Posterior cingulate gyrus (tissue), 11 donors: ENCODE measurements around the gene OR2T35.

ENCODE experiments used
- DNase-seq, 10 donors: peaks; one replicate each; pipeline versions ENCODE4 v3.0.0 to v3.0.0-alpha.2; 2020 to 2021; ENCODE audit warnings: mixed read lengths in 3 of 10
- intact Hi-C: fragments of 100-400 bp; cut with DNase I; formaldehyde crosslinking; loops from one replicate; pipeline ENCODE4 v1.15.1; 2023

The OR2T35 gene

DNA sequence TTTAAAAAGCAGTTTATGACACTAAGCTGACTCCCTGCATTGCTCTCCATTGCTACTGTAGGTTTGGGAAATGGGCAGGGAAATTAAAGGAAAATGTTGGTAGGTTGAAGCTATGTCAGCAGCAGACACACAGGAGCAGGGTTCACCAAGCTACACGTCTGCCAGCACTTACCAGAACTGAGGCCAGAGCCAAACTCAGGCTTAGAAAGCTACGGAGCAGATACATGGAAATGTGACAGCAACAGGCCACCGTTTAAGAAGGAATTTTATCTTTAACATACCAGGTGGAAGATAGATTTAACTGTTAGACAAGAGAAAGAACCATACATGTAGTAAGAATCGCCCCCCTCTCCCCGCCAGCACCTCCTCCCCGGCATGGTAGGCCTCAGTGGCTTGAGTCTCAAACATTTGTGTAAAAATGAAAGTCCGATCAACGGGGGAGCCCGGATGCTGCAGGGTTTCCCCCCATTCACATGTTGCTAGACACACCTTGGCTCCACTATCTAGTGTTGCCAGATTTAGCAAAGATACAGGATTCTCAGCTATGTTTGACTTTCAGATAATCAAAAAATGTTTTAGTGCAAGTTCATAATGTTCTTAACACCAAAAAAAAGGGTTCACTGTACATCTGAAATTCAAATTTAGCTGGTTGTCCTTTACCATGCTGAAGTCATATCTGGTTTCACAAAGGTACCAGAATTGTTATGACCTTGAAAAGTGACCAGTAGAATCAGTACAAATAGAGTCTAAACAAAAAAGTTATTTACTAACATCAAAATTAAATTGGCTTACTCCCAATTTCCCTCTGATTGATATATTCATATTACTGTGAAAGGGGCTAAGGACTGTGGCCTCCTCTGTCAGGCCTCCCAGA is 16.9 kb downstream of the OR2T35 start:
- peak in 2 of 10 donors; percentile 19 to 54 for DNase-seq
- intact Hi-C loops = no loop called here

DNA sequence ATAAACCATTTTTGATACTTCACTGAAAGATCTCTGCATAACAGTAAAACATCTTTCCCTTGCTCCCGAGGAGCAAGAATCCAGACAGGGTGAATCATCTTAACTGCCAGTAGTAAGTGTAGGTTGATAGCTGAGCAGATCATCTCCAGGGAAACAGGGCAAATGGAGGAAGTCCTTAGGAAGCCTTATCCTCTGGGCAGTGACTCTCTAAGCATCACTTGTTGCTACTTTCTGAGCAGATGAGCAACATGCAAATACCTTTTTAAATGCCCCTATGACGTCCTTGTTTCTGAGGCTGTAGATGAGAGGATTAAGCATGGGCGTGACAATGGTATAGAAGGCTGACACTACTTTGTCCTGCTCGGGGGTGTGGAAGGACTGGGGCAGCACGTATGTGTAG is 19.1 kb downstream of the OR2T35 start:
- no peak for DNase-seq
- intact Hi-C loops = no loop called here

DNA sequence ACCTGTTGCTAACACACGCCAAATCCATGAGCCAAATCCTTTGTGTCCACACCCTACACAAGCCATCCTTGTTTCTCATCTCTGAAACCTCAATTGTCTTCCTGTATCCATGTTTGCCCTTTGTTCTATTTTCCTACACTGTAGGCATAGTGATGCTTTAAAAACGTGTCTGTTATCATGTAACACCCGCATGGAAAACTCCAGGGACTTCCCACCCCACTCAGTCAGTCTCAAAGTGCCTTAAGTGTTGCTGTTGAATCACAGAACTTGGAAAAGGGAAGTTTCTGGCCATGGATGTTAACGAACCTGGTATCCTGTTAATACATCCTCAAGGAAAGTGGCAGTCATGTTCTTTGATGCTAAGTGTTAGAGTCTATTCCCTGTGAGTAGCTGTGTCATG is 19.9 kb downstream of the OR2T35 start:
- no peak for DNase-seq
- intact Hi-C loops = no loop called here

DNA sequence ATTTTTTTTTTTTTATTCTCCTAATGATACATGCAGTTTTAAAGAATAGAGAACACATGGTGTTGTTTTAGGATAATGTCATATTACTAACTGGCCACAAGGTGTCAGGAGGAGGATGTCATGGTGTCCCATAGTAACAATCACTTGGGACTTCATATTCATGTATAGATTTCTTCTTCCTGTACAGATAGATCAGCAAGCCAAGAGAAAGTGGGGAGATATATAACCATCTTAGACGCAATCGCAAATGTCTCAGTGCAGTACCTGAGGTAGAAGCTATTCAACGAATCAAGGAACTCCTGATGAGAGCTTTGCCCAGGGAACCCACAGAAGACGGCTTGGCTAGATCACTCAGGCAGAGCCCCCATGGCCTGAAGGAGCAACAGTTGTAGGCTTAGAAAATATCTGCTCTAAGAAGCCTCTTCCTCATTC is 22.5 kb downstream of the OR2T35 start:
- intact Hi-C loops = loop anchor here (1.0 kb wide), 1 partner anchor 185 kb away; no protein-coding TSS in a partner anchor
- DNase-seq = no peak

DNA sequence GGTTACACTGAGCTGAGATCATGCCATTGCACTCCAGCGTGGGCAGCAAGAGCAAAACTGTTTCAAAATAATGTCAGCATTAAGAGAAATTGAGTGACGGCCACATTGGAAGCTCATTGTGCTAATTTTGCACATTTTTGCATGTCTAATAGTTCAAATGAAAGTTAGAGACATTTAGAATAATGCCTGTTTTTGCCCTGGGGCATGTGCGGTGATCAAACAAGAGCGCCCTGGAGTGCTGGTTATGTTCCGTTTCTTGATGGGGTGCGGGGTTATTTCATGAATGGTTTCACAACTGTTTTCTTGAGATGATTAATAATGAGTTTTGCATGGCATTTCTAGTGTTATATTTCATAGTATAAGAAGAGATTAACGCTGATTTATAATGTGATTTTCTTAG is 23.3 kb downstream of the OR2T35 start:
- intact Hi-C loops = loop anchor here (1.0 kb wide), 1 partner anchor 186 kb away; no protein-coding TSS in a partner anchor
- DNase-seq = no peak

DNA sequence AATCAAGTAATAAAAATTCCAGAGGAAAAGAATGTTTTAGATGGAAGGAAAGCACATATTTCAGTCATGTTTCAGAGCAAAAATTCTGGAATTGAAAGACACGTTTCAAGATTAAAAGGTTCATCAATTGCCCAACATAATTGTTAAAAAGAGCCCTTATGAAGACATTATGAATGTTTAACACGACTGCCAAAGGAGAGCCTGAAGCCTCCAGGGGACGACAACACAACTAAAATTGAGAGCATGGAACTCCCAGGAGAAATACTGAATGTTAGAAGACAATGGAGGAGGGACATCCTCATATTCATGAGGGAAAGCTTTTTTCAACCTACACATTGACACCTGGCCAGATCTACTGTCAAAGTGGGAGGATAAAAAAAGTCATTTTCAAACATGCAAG is 26.2 kb downstream of the OR2T35 start:
- peak in 8 of 10 donors; percentile 40 to 86 (median 62) for DNase-seq

DNA sequence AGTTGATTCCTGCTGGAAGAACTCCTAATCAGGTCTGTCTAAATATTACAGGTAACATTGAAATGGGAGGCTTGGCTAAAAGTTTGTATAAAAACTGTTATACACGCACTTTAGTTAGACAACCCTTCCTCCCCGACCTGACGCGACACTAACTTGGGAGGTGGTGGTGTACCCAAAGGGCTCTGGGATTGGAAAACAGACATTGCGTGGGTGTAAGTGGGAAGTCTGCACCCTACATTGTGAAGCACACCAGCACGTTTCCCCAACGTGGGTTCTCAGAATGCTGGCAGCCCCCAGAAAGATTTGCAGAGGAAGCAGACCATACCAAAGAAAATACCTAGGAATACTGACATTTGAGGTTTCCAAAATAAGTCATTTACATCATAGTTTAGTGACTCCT is 27.0 kb downstream of the OR2T35 start:
- intact Hi-C loops = no loop called here
- peak in 1 of 10 donors; percentile 52 for DNase-seq

More for the DNA sequence above, 26.2 kb downstream of the OR2T35 start:
- intact Hi-C loops = no loop called here

DNA sequence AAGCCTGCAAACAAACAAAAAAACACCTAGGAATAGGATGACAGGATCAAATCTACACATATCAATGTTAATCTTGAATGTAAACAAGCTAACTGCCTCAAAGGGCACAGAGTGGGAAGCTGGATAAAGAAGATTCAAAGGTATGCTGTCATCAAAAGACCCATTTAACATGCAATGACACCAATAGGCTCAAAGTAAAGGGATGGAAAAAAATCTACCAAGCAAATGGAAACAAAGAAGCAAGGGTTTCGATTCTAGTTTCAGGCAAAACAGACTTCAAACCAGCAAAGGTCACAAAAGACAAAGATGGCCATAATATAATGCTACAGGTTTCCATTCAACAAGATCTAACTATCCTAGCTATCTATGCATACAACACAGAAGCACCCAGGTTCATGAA is 31.3 kb downstream of the OR2T35 start:
- intact Hi-C loops = no loop called here
- DNase-seq = no peak

DNA sequence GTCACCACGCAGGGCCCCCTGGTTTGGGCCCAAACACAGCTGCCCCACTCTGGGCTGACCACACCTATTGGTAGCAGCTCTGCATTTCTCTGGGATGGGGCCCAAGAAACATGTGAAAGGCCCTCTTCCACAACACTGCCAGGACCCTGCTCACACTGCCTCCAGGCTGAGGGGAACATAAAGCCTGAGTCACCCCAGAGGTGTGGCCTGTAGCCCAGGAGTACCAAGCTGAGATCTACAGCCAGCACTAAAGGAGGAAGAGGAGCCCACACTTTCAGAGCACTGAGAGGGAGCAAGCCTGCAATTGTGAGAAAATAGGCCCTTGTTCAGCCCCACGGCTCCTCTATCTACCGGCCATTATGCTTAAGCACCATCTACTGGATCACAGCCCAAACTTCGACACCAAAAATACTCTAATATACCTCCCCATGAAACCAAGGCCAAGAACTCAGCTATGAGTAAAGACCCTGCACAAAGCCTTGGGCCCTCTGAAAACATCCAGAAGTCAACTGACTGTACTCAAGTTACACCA is 33.1 kb downstream of the OR2T35 start:
- DNase-seq = no peak

DNA sequence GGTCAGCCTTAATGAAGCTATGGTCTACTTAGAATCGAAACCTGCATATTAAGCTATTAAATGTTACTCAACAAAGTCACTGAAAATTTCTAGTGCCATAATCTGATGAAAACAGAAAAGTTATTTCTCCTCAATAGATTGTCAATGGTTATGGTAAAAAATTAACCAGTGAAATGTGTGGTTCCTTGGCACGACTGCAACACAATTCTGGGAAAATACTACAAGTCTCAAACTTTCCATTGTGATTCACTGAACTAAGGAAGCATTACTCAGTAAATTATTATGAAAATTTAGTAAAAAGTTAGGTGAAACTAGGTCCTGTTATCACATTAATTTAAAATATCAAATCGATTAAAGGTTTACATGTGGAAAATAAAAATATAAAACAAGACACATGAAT is 34.8 kb downstream of the OR2T35 start:
- intact Hi-C loops = no loop called here
- DNase-seq = no peak

More for the DNA sequence above, 33.1 kb downstream of the OR2T35 start:
- intact Hi-C loops = no loop called here

DNA sequence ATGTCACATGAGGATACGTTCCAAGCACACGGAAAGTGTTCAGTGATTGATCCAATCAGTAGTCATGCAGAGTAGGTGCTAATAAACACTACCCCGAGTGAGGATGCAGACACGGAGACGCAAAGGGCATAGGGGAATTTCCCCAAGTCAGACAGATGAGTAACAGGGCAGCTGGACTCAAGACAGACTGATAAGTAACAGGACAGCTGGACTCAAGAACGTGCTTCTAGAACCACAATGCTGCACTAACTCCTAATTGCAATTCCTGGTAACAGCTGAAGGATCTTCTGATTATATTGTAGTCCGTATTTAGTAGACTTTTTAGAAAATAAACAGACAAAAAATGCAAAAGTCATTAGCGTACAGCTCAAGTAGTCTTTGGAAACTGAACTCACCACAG is 45.7 kb downstream of the OR2T35 start:
- intact Hi-C loops = no loop called here
- no peak for DNase-seq

DNA sequence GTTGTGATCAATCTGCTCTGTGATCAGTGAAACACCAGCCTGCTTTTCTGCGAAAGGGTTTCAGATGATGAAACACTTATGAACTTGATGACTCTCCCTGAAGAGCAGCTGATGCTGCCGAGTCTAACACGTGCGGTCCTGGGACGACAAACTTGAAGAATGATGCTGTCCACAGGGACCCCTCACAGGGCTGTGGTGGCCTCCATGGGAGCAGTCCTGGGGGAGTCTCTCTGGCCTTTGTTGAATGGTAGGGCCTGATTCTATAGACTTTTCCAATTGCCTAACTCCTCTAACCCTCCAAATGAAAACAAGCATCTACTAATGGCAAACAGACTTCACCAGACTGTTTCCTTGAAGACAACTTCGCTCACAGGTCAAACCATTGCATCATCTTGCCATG is 47.5 kb downstream of the OR2T35 start, which contains the start of gene OR2T10:
Gene OR2T10 (minus strand): TSS at position 112 of the 400 bp plus-strand sequence. CDS start 3,932 bp downstream, outside the sequence.
- intact Hi-C loops = no loop called here
- peak in 2 of 10 donors; percentile 39 to 64 for DNase-seq

DNA sequence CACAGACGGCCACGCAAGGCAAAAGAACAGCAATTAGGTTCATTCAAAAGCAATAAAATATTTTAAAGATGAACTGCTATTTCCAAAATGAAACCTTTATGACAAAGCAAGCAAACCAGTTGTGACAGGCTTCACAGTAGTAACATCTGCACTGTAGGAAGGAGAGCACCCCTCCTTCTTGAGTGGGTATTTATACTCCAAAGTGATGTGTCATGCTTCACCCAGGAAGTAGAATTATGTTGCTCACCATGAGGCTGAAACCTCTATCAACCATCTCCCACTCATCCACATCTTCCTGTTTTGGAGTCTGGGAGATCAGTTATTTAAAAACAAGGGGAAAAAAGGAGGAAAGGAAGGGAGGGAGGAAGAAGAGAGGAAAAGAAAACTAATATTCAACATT is 48.5 kb downstream of the OR2T35 start:
- no peak for DNase-seq
- intact Hi-C loops = no loop called here

DNA sequence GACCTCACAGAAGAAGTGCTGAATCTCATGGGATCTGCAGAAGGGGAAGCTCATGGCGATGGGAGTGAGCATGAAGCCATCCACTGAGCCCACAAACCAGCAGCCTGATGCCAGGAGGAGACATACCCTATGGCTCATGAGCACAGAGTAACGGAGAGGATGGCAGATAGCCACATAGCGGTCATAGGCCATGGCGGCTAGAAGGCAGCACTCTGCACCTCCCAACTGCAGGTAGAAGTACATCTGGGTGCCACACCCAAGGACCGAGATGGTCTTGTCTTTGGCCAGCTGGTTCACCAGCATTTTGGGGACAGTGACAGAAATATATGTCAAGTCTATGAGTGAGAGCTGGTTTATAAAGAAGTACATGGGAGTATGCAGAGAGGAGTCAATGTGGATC is 51.9 kb downstream of the OR2T35 start:
- intact Hi-C loops = no loop called here
- peak in 2 of 10 donors; percentile 16 to 59 for DNase-seq

DNA sequence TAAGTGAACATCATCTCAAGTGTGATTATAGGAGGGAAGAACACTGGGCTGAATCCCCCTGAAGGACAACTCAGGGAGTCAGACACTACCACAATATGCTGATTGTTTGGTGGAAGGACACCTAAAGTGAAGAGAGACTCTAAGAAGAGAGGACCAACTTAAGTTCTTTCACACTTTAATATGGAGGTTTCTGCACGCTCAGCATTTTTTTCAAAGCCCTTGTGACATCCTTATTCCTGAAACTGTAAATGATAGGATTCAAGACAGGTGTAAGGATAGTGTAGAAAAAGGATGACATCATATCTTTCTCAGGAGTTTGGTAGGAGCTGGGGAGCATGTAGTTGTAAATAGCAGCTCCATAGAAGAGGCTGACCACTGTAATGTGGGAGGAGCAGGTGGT is 52.4 kb downstream of the OR2T35 start:
- intact Hi-C loops = no loop called here
- DNase-seq = no peak

DNA sequence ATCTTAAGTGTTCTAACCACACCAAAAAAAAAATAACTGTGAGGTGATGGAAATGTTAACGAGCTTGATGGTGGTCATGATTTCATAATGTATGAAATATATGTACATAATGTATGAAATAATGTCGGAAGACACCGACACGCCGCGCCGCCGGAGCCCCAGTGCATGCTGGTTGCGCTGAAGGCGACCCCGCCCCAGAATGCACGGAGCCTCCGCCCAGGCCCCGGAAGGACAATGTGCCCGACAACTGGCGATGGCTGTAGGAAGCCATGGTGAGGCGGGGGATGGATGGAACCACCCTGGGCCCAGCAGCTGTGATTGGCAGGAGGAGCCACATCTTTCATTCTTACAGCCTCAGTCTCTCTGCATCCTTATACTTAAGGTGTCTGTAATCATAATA is 55.0 kb downstream of the OR2T35 start:
- intact Hi-C loops = no loop called here
- peak in 3 of 10 donors; percentile 31 to 76 (median 68) for DNase-seq

DNA sequence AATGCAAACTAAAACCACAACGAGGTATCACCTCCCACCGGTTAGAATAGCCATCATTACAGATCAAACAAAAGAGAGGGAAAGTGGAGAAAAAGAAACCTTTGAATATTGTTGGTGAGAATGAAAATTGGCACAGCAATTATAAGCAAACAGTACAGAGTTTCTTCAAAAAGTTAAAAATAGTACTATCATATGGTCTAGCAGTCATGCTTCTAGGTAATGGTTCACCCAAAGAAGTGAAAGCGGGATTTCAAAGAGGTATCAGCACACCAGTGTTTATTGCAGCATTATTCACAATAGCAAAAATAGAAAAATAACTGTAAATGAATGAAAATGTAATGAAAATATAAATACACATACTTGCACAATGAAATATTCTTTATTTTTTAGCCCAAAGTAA is 55.7 kb downstream of the OR2T35 start:
- intact Hi-C loops = no loop called here
- DNase-seq = no peak
